Hematopoietic multipotent progenitor cell (in vitro differentiated cells): ENCODE results near the gene GALNS. TPM values are rescaled to one million over a fixed set of nuclear protein-coding genes. Genes with fewer than 3 reads are reported as not detected.
A peak's percentile ranks its signal among the peaks of the same experiment; 100 is the strongest.
"Not testable (repeated sequence)": the region's sequence is repeated elsewhere in the genome, so short reads cannot be mapped to it uniquely, and the experiment has no call there.

Experiments
- DNase-seq, 3 donors: peaks; one replicate each; pipeline ENCODE4 v3.0.0-alpha.2; 2011 to 2015; ENCODE audit warnings: low read depth in 2 of 3, low spot score in 2 of 3
- total RNA-seq: library from RNA; depleted of rRNA; stranded (reverse); fragments of >200 nt; gene quantifications from one replicate; pipeline ENCODE4 v1.2.3, GENCODE V29; 2012

The GALNS gene
- total RNA-seq, 1 donor = 20.5 TPM

- no peak for DNase-seq
Measured at GRCh38 chr16:88774544-88775393, 82.0 kb downstream of the GALNS start.

GRCh38 chr16:88773812-88774291, 82.9 kb downstream of the GALNS start:
- no peak for DNase-seq

- no peak for DNase-seq
Measured at GRCh38 chr16:88772871-88773811, 83.6 kb downstream of the GALNS start.

GRCh38 chr16:88771781-88772180, 85.0 kb downstream of the GALNS start:
- not testable (repeated sequence) for DNase-seq

- DNase-seq = no peak
Measured at GRCh38 chr16:88771294-88771772, 85.4 kb downstream of the GALNS start.

- peak in 2 of 3 donors; percentile 96 to 98 for DNase-seq
Measured at GRCh38 chr16:88770461-88771293, 86.1 kb downstream of the GALNS start.

GRCh38 chr16:88769617-88770460, 86.9 kb downstream of the GALNS start:
- DNase-seq = peak in 1 of 3 donors; percentile 65

GRCh38 chr16:88768071-88768783, 88.5 kb downstream of the GALNS start:
- no peak for DNase-seq

GRCh38 chr16:88767546-88768070, 89.1 kb downstream of the GALNS start:
- DNase-seq = no peak

- no peak for DNase-seq
Measured at GRCh38 chr16:88766975-88767374, 89.8 kb downstream of the GALNS start.

GRCh38 chr16:88764913-88765349, 91.8 kb downstream of the GALNS start:
- DNase-seq = no peak

- DNase-seq = no peak
Measured at GRCh38 chr16:88764080-88764479, 92.7 kb downstream of the GALNS start.

Other genes with a start within 250 kb of the GALNS start
- under 0.01 TPM for gene IL17C, start 218.4 kb downstream of the GALNS start, total RNA-seq
- gene CYBA, start 205.9 kb downstream of the GALNS start, total RNA-seq = 325 TPM
- 38.2 TPM for gene MVD, start 193.9 kb downstream of the GALNS start, total RNA-seq
- 6.7 TPM for gene SNAI3, start 170.4 kb downstream of the GALNS start, total RNA-seq
- gene RNF166, start 150.5 kb downstream of the GALNS start, total RNA-seq = 42.5 TPM
- gene CTU2, start 150.4 kb downstream of the GALNS start, total RNA-seq = 7.5 TPM
- 394 TPM for gene PIEZO1, start 71.7 kb downstream of the GALNS start, total RNA-seq
- 69.7 TPM for gene CDT1, start 53.2 kb downstream of the GALNS start, total RNA-seq
- gene APRT, start 45.0 kb downstream of the GALNS start, total RNA-seq = 95.9 TPM
- 42.3 TPM for gene TRAPPC2L, start 180 bp upstream of the GALNS start, total RNA-seq
- 0.54 TPM for gene PABPN1L, start 9.7 kb upstream of the GALNS start, total RNA-seq
- gene CBFA2T3, start 120.3 kb upstream of the GALNS start, total RNA-seq = 32.0 TPM
- gene ACSF3, start 236.9 kb upstream of the GALNS start, total RNA-seq = 46.6 TPM